Ureter (tissue), 1 donor: Measurements from ENCODE around the gene SLC25A29. TPM values are rescaled to one million over a fixed set of nuclear protein-coding genes. Genes with fewer than 3 reads are reported as not detected.

Experiments used
- DNase-seq: peaks from one replicate; pipeline ENCODE4 v3.0.0-alpha.2; 2020; ENCODE audit warnings: low spot score
- total RNA-seq: library from RNA; stranded (reverse); gene quantifications from one replicate; pipeline ENCODE4 v1.2.4, GENCODE V29; 2023
- donor health status: DM: yes; HTN: yes; CAD: no.

Gene SLC25A29
- total RNA-seq, 1 donor from 2014 or later: 58.4 TPM

DNA sequence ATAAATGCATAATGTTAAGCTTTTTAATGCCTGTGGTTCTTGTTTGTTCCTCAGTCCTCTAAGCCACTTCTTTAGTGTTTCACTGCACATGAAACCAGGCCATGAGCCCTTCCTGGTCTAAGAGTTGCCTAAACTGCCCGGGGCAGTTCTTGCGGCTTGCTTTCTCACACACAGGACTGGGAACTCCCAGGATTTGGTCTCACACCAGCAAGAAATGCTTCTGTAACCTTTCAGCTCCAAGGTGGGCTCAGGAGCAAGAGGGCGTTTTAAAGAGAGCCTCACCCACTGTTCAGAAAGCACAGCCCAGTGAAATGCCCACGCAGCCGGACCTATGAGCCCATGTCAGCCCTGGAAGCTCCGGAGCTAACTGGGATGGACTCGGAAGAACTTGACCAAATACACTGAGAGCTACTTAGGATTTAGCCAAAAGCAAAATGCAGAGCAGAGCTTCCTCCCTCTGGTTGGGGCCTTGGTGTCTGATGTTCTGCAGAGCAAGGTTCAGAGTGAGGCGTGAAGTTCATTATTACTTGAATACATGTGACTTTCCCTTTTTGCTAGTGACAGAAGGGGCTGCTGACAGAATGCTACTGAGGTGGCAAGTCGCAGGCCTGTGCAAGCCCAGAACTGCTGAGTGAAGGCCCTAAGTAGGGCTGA is 23.4 kb downstream of the SLC25A29 start:
- no peak for DNase-seq

- no peak for DNase-seq
These were observed 24.2 kb downstream of the SLC25A29 start for GRCh38 chr14:100282083-100282350.

DNA sequence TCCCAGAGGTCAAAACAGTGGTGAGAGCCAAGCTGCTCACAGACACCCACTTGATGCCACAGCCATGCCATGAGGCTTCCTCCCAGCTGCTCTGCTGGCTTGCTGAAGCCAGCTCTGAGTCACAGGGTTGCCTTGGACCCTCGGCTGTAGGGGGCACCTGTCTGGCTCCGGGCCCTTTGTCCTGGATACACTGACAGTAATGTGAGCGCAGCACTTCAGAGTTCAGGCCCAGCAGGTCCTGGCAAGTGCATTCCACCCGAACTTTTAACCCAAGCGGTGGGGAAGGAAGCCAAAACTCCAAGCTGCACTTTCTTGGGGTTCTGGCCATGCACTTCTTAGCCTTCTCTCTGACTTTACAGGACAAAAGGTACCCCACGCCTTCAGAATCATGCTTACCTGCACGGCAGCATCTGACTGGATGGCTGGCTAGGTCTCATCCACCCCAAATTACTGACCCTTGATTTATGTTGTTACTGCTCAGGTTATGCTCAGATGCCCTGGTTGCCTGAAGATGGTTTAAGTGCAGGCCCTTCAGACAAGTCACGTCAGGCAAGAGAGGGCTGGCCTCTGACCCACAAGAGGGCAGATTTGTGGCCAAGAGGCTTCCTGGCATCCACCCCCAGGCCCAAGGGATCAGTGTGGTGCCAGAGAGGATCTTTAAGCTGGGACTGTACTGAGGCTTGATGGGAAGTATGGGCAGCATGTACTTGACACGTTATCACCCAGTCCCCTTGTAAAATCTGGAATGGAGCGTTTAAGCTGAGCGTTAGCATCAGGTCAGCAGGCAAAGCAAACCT is 24.8 kb downstream of the SLC25A29 start:
- no peak for DNase-seq

DNA sequence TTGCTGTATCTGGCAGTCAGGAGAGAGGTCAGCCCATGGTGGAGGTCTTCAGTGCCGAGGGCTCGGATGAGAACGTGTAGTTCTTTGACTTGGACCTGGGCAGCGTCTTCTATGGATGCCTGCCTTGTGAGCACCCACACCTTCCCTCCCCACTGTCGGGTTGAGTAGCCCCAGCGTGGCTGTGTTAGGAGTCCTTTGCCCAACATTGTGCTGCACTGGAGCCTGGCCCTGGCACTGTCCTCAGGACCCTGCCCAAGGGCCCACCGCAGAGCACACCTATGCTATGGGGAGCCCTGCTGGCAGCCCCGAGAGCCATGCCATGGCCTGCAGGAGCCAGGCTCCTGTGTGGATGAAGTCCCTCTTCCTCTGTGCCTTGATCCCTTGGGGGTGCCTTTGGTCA is 26.7 kb downstream of the SLC25A29 start:
- no peak for DNase-seq

GRCh38 chr14:100279133-100279532 is 27.1 kb downstream of the SLC25A29 start:
- DNase-seq: no peak

DNA sequence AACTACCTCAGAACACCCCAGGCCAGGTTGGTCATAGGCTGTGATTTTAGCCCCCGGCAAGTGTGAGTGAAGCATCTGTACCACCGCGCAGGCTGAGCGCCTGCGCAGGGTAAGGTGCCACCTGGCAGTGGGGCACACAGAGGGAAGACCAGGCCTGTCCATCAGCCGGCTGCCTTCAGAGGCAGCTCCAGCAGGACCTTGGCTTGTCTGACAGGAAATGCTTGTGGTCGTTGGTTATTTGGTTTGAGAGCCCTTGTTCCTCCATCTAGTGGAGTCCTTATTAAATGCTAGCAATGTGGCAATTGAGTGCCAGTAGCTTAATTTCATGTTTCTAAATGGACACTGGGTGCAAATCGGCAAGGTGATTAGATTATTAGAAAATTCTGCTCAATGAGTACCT is 27.5 kb downstream of the SLC25A29 start:
- DNase-seq: no peak

GRCh38 chr14:100275214-100275613 is 31.0 kb downstream of the SLC25A29 start:
- DNase-seq: no peak

DNA sequence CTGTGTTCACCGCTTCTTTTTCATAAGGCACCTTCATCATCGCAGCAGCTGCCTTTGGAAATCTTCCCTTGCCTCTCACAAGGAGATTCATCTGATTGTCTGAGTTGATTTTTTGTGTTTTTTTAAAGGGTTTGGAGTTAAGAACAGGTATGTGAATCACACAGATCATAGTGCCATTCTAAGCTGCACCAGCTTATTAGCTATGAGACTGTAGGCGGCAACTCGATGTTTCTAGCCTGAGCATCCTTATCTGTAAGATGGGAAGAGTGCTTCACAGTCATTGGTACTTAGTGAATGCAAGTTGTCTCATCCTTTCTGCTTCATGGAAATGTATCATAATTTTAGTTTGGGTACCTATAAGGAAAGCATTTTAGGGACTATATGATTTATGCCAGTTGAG is 32.0 kb downstream of the SLC25A29 start:
- DNase-seq: no peak

- DNase-seq: no peak
These were observed 34.9 kb downstream of the SLC25A29 start for GRCh38 chr14:100271247-100271939.

GRCh38 chr14:100268591-100269207 is 37.5 kb downstream of the SLC25A29 start:
- DNase-seq: no peak

GRCh38 chr14:100267990-100268389 is 38.3 kb downstream of the SLC25A29 start:
- no peak for DNase-seq

DNA sequence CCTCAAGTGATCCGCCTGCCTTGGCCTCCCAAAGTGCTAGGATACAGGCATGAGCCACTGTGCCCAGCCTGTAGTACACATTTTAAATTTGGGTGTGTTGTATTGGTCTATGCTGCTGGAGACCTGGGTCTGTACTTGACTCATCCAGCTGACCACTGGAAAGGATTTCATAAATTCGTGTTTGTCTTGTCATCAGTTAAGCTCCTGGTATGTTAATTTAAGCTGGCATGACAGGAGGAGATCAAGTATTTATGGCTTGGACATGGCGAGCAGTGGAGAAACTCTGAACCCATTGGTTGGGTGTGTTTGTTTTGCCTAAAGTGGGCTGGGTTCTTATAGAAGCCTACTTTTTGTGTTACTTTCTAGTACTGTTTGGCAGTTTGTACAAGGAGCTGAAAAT is 43.1 kb downstream of the SLC25A29 start:
- DNase-seq: no peak

DNA sequence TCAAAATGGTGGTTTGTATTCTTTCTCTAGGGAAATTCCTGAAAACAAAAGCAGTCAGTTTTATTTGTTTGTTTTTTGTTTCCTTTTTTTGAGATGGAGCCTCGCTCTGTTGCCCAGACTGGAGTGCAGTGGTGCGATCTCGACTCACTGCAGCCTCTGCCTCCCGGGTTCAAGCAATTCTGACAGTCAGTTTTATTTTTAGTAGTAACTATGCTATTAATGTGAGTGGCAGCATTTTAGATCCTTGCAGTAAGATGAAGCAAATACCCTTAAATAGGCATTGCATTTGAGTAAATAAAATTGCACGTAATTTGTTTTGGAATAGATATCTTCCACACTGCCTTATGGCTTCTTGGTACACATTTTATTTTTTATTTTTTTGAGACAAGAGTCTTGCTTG is 43.7 kb downstream of the SLC25A29 start:
- no peak for DNase-seq

- DNase-seq: no peak
These were observed 44.6 kb downstream of the SLC25A29 start for GRCh38 chr14:100261621-100262020.

DNA sequence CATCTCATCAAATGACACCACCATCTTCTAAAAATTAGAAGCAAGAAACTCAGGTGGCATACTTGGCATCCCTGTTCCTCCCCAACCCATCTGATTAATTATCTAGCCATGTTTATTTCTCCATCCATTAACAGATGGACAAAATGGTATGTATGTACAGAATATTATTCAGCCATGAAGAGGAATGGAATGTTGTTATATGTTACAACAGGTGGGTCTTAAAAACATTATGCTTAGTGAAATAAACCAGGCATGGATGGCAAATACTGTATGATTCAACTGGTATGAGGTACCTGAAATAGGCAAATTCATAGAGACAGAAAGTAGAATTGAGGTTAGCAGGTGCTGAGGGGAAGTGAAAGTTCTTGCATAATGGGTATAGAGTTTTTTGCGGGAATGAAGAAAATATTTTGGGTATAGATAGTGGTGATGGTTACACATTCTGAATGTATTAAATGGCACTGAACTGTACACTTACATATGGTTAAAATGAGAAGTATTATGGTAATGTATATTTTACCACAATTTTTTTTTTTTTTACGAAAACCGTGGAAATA is 49.8 kb downstream of the SLC25A29 start:
- DNase-seq: no peak

GRCh38 chr14:100252684-100253083 is 53.6 kb downstream of the SLC25A29 start:
- DNase-seq: no peak

DNA sequence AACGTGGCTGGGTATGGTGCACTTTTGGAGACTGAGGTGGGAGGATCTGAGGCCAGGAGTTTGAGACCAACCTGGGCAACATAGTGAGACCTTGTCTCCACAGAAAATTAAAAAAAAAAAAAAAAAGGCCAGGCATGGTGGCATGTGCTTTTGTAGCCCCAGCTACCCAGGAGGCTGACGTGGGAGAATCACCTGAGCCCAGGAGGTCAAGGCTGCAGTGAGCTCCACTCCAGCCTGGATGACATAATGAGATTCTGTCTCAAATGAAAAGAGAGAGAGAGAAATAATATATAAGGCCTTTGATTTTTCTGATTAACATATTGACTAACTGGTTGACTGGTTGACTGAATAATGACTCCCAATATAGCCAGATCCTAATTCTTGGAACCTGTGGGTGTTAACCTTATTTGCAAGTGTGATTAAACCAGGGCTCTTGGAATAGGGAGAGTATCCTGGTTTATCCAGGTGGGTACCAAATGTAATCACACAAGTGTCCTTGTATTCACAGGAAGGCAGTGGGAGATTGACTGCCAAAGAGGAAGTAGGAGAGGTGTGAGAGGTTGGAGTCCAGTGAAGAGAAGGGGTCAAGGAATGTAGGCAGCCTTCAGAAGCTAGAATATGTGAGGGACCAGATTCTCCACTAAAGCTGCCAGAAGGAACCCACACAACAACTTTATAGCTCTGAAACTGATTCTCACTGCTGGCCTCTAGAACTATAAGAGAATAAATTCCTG is 55.3 kb downstream of the SLC25A29 start:
- DNase-seq: no peak

DNA sequence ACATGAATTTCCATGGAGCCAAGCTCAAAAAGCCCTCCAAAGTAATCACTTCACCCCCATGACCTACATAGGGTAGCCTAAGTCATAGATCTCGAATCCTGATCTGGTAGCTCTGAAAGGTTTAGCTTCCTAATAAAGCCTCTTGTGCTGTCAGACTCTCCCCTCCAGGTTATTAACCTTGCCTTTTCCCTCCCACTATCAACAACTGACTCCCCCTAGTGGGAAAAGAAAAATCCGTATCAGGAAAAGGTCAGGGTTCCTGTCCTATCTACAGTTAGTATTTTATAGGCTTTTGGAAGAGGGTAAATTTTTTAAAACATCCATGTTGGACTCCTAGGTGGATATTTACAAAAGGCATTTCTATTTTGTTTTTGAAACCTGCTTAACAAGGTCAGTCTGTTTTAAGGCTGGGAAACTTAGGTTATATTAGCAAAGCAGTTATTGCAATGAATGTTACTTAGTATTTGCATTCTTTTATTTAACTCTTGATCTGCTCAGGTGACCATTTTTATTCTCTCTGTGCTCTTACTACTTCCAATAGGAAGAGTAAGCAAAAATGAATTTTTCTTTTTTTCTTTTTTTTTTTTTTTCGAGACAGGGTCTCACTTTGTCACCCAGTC is 59.3 kb downstream of the SLC25A29 start:
- DNase-seq: no peak

DNA sequence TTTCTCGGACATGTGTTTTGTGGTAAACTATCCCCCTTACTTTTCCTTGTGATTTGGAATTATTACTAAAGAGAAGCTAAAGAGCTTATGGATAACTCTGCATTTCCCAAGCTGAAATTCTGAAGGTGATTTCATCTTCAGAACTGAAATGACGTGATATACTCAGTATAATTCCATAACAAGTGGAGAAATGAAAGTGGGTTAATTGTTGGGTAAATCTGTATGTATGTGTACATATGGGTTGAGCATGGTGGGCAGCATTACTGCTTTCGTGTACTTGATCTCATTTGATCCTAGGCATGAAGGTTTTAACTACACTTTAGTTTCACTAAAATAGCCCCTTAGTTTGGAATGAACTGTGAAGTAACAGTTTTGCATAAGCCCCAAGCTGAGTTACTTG is 63.2 kb downstream of the SLC25A29 start:
- no peak for DNase-seq

- DNase-seq: no peak
These were observed 65.0 kb downstream of the SLC25A29 start for GRCh38 chr14:100241279-100241678.
